Muscle of back (tissue), 11 donors: ENCODE data around the gene PTPA. TPM values are rescaled to one million over a fixed set of nuclear protein-coding genes. Genes with fewer than 3 reads are reported as not detected.
"Not testable (repeated sequence)": the region's sequence is repeated elsewhere in the genome, so short reads cannot be mapped to it uniquely, and the experiment has no call there.

Experiments
- DNase-seq, 3 donors: peaks; one replicate each; pipeline versions ENCODE4 v3.0.0 to v3.0.0-alpha.2; 2013
- polyA plus RNA-seq, 10 donors: library from polyadenylated mRNA; unstranded; fragments of 120-200 nt; gene quantifications; one replicate each; pipeline ENCODE4 v1.2.1, GENCODE V29; 2013; ENCODE audit not compliant: insufficient read length in 10 of 10

PTPA gene
- polyA plus RNA-seq, 10 donors: 104 to 129 (median 112) TPM

DNA sequence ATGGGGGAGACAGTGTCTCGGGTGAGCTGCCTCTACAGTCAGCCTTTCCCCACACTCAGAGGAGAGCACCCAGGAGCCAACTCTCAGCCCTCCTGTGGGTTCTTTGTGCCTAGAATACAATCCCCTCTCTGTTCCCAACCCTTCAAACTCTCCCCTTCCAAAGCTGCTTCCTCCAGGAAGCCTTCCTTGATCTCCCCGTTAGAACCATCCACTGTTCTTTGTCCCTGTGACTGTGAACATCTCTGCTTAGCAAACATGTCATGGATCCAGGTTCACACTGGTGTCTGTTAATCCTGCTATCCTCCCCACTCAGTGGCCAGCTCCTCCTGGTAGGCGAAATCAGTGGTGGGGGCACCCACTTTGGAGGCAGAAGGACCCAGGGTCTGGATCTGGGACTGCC, 83.0 kb downstream of the PTPA start:
- no peak for DNase-seq

DNA sequence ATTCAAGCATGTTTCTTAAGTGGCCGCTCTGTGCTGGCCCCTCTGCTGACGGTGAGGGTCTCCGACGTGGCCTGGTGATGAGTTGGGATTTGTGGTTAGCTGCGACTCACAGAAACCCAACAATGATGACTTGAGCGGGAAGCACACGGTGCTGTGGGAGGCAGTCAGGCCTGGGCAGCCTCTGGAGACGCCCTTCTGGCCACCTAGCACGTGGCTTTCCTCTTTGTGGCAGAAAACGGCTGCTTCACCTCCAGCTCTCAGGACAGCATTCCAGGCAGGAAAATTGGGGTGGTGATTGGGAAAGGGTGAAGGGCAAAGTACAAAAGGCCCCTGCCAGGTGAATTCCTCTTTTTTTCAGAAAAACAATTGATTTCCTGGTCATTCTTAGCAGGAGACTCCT, 84.4 kb downstream of the PTPA start:
- DNase-seq: no peak

DNA sequence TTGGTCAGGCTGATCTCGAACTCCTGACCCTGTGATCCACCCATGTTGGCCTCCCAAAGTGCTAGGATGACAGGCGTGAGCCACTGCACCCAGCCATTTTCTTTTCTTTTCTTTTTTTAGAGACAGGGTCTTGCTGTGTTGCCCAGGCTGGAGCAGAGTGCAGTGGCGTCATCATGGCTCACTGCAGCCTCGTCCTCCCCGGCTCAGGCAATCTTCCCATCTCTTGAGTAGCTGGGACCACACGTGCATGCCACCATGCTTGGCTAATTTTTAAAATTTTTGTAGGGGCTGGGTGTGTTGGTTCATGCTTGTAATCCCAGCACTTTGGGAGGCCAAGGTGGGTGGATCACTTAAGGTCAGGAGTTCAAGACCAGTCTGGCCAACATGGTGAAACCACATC, 85.8 kb downstream of the PTPA start:
- not testable (repeated sequence) for DNase-seq

DNA sequence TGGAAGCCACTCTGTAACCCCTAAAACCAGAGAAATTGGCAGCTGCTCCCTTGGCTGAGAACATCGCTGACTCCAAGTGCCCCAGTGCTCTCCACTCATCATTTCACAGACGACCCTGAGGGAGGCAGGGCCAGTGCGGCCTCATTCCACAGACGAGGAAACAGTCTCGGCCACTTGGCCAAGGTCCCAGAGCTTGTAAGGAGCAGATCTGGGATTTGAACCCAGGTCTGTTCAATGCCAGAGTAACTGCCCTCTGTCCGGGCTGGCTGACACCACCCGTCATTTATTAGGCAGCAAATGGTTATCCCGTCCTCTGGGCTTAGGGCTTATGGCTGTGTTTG, 86.7 kb downstream of the PTPA start:
- no peak for DNase-seq

Other genes starting within 250 kb of the PTPA start
- gene KYAT1, start 229.5 kb upstream of the PTPA start, polyA plus RNA-seq: 1 to 10 TPM; 4.1 to 7.6 (median 4.7) TPM
- 10 to 100 TPM; 15.8 to 24.1 (median 20.4) TPM for gene LRRC8A, start 229.3 kb upstream of the PTPA start, polyA plus RNA-seq
- gene PHYHD1, start 190.4 kb upstream of the PTPA start, polyA plus RNA-seq: 10 to 100 TPM; 33.4 to 47.6 (median 38.8) TPM
- gene DOLK, start 163.8 kb upstream of the PTPA start, polyA plus RNA-seq: 10 to 100 TPM in 1 of 10 donors, 1 to 10 TPM in 9; 7.2 to 11.2 (median 8.4) TPM
- 10 to 100 TPM; 26.6 to 49.9 (median 34.1) TPM for gene NUP188, start 163.7 kb upstream of the PTPA start, polyA plus RNA-seq
- gene SH3GLB2, start 83.1 kb upstream of the PTPA start, polyA plus RNA-seq: 10 to 100 TPM; 49.6 to 69.2 (median 53.7) TPM
- 10 to 100 TPM in 9 of 10 donors, 1 to 10 TPM in 1; 9.2 to 19.1 (median 12.6) TPM for gene MIGA2, start 74.8 kb upstream of the PTPA start, polyA plus RNA-seq
- 10 to 100 TPM in 2 of 10 donors, 1 to 10 TPM in 8; 7.6 to 12.9 (median 8.8) TPM for gene DOLPP1, start 30.3 kb upstream of the PTPA start, polyA plus RNA-seq
- 10 to 100 TPM; 31.0 to 45.4 (median 40.4) TPM for gene CRAT, start 622 bp upstream of the PTPA start, polyA plus RNA-seq
- 1 to 10 TPM; 2.6 to 7.0 (median 3.6) TPM for gene IER5L, start 66.8 kb downstream of the PTPA start, polyA plus RNA-seq